Activated CD4-positive, CD25-positive, alpha-beta regulatory T cell (primary cell): ENCODE data around the gene MUC20.
"Not testable (repeated sequence)": the region's sequence is repeated elsewhere in the genome, so short reads cannot be mapped to it uniquely, and the experiment has no call there.

Experiments
- DNase-seq, 4 experiments: peaks; one replicate each; lab custom pipeline; 2025; lab: John Stamatoyannopoulos, UW

MUC20 gene

DNA sequence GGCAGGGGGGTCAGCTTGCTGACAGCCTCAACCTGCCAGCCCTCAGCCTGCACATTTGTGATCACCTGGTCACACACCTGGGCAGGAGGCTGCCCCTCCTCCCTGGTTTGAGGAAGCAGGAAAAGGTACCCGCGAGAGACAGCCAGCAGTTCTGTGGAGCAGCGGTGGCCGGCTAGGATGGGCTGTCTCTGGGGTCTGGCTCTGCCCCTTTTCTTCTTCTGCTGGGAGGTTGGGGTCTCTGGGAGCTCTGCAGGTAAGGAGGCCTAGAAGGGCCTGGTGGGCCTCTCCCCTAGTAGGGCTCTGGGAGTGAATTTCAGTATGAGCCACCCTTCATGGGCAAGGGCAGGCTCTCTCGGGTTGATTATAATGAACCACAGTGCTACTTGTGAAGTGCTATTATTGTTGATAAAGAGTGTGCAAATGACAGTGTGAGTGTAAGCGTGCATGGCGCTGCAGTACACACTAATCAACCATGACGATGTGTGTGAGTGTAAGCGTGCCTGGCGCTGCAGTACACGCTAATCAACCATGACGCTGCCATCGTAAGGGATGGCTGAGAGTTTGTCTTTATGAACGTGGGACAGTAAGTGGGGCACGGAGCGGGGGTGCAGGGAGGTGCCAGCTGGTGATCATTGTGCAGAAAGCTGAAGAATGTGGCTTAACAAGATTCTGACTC lies at the start of gene MUC20:
MUC20 (plus strand) TSS at position 148 of the 676 bp plus-strand sequence; CDS start at position 178, 30 bp downstream.
- not testable (repeated sequence) for DNase-seq

DNA sequence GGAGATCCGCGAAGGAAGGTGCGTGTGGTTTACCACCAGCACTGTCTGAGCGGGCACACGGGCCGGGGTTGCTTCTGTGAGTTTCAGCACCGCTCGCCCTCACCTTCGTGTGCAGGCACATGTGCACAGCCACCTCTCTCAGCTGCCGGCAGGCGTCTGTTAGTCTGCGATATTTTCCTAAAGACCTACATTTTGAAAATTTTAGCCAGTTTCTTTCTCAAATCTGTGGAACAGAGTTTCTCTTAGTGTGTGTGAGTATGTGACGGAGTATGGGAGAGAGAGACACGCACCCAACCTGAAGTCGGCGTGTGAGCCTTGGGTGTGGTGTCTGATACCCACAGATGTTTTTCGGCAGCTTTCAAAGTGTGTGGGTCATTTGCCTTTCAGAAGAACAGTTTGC lies 49.5 kb upstream of the MUC20 start:
- DNase-seq: not testable (repeated sequence)

- DNase-seq: not testable (repeated sequence)
Observed at GRCh38 chr3:195673711-195674110, 47.1 kb upstream of the MUC20 start.

DNA sequence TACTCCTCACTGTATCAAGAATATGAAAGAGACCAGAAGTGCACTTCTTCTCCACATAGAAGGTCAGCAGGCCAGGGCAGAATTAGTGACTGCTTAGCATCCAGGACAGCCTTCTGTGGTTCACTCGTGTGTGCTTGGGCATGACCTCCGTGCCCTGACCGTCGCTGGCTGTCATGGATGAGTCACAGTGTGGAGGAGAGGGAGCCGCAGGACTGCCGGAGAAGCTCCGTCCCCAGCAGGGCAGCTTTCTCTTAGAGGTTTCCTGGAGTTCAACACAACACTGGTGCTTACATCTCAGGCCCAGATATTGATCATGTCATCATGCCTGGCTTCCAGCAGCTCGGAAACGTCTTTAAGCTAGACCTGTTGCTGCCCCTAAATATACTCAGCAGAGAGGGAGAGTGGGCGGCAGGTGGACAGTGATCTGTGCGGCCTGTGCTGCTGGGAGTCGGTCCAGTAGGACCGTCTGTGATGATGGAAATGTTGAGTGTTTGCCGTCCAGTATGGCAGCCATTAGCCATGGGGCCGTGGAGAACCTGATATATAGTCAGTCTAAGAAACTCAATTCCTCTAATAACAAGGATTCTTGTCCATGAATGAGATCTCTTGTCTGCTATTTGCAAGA lies 42.3 kb upstream of the MUC20 start:
- not testable (repeated sequence) for DNase-seq

- DNase-seq: not testable (repeated sequence)
Observed at GRCh38 chr3:195680690-195681089, 40.1 kb upstream of the MUC20 start.

GRCh38 chr3:195681458-195682103 lies 39.2 kb upstream of the MUC20 start:
- DNase-seq: not testable (repeated sequence)

GRCh38 chr3:195682104-195682742 lies 38.6 kb upstream of the MUC20 start:
- not testable (repeated sequence) for DNase-seq

DNA sequence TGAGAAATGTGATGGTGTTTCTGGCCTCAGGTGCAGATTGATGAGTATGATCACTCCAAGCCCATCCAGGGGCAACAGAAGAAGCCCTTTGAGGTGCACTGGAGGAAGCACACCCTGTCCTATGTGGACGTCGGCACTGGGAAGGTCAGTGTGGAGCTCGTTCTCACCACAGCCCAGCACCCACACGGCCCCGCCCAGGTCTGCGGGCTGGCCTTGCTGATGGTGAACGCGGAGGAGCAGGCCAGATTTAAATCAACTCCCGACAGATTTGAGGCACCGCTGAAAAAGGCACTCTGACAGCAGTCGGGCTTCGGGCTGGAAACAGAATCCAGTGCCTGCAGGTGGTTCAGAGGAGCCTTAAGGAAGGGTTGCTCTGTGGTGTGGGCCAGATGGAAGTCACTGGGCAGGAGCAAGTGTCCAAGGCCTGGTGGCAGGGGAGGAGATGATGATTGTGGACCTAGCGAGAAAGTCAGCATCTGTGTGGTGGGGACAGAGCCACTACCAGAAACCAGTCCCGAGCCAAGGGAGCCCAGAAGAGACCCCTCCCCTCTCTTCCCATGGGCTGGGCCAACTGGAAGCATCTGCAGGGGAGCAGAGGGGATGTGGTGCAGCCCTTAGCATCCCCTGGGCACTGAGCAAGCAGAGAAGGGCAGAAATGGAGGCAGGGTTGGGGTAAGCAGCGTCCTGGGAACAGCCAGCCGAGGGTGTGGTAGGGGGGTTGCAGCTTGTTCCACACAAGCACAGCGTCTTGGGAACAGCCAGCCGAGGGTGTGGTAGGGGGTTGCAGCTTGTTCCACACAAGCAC lies 36.9 kb upstream of the MUC20 start:
- DNase-seq: not testable (repeated sequence)

- DNase-seq: not testable (repeated sequence)
Observed at GRCh38 chr3:195684527-195685257, 36.1 kb upstream of the MUC20 start.

DNA sequence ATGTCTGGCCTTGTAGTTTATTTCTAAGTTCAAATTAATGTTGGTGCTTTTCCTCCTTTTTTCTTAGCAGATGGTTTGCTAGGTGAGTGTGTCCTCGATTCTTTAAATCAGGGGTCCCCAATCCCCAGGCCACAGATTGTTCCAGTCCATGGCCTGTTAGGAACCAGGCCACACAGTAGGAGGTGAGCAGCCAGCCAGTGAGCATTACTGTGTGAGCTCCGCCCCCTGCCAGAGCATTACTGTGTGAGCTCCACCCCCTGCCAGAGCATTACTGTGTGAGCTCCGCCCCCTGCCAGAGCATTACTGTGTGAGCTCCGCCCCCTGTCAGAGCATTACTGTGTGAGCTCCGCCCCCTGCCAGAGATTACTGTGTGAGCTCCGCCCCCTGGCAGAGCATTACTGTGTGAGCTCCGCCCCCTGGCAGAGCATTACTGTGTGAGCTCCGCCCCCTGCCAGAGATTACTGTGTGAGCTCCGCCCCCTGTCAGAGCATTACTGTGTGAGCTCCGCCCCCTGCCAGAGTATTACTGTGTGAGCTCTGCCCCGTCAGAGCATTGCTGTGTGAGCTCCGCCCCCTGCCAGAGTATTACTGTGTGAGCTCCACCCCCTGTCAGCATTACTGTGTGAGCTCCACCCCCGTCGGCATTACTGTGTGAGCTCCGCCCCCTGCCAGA lies 34.1 kb upstream of the MUC20 start:
- DNase-seq: not testable (repeated sequence)

DNA sequence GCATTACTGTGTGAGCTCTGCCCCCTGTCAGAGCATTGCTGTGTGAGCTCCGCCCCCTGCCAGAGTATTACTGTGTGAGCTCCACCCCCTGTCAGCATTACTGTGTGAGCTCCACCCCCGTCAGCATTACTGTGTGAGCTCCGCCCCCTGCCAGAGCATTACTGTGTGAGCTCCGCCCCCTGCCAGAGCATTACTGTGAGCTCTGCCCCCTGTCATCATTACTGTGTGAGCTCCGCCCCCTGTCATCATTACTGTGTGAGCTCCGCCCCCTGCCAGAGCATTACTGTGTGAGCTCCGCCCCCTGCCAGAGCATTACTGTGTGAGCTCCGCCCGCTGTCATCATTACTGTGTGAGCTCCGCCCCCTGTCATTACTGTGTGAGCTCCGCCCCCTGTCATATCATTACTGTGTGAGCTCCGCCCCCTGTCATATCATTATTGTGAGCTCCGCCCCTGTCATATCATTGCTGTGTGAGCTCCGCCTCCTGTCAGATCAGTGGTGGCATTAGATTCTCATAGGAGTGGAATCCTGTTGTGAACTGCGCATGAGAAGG lies 33.5 kb upstream of the MUC20 start:
- DNase-seq: not testable (repeated sequence)

DNA sequence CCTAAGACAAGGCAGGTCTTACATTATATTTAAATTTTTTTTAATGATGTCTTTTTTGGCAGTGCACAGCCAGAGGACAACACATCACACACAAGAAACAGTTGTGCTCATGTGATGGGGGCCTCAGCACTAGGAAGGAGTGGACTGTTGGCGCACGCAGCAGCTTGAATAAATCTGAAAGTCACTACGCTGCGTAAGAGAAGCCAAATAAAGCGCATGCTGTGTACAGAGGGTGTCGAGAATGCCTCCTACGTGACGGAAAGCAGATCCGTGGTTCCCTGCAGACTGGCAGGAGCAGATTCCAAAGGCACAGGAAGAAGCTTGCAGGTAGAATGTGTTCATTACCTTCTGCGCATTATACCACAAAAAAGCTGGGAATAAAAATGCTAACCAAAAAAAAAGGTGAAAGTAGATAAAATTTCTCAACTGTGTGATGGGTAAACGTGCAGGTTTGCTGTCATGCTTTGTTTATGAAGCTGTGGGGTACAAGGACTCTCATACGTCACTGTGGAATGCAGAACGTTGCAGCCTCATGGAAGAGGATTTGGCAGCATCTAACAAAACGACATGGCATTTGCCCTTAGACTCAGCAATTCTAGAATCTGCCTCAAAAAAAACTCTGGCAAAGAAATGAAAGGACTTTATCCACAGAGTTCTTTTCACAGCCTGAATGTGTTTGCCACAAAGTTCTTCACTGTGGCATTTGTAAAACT lies 32.2 kb upstream of the MUC20 start:
- DNase-seq: not testable (repeated sequence)

DNA sequence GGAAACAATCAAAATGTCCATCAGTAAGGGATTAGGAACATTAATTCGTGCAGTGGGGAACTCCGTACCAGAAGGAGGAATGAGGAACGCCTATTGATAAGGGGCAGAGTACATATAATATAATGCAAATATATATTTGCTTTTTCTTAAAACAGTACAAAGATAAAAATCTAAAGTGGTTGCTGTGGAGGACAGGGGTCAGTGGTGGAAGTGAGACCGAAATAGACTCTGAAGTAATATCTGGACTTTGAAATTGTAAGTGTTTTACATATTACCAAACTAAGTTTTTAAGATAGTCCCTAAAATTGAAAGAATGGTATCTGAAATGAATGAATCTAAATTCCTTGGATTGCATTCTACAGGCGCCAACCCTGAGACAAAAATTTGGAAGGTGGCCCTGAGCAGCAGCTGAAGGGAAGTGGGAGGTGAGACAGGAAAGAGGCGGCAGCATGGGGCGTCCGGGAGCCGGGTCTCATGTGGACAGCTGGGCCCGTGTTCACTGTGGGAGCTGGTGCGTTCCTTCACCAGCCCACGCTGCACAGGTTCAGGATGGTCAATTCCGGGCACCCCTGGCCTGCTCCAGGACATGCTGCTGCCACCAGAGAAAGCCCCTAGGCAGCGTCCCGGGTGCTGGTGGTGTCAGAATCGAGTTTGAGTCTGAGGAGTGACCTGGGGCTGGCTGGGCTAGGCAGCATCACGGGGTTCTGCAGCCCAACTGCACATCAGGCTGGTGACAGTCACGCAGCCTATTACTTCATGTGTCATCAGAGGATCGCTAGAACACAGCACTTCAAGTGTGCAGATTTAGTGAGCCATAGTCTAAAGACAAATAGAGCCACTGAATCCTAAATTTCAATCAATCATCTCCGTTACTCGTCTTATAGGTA lies 31.4 kb upstream of the MUC20 start:
- not testable (repeated sequence) for DNase-seq

- DNase-seq: no peak
Observed at GRCh38 chr3:195690951-195691350, 29.8 kb upstream of the MUC20 start.

- DNase-seq: not testable (repeated sequence)
Observed at GRCh38 chr3:195691596-195692353, 29.0 kb upstream of the MUC20 start.

DNA sequence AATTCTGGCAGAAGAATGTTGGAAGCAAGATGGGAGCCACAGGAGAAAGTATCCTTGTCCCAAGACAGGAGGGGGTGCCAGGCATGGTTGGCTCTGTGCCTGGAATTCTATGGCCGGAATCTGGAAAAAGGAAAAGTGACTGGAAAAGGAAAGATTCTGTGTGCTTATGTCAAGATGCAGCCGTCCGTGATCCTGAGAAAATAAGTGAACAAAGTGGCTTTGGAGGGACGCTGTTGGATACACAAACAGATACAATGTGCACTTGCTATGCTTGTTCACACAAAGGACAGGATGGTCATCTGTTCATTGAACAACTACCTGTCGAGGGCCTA lies 28.5 kb upstream of the MUC20 start:
- DNase-seq: no peak

GRCh38 chr3:195692781-195693427 lies 27.9 kb upstream of the MUC20 start:
- DNase-seq: no peak
